ENCODE measurements around the gene ENKUR. TPM values are rescaled to one million over a fixed set of nuclear protein-coding genes. Genes with fewer than 3 reads are reported as not detected.
A peak's percentile ranks its signal among the peaks of the same experiment; 100 is the strongest.

ENKUR gene
- total RNA-seq, 6 experiments from 2014 or later, result 0.15 to 1.00 (median 0.27) TPM

- TF ChIP-seq CTCF (IDR thresholded peaks at IDR 0.05), result no peak
- no peak for TF ChIP-seq POLR2A (IDR thresholded peaks at IDR 0.05)
- DNase-seq (no peak), ATAC-seq (no peak)
- WGBS (ENCODE audit: insufficient coverage, low coverage, low lambda C conversion rate, missing lambda C conversion rate), result 48% methylated on average over 2 of the region's 7 CpGs
- H3K27ac ChIP-seq, result peak overlapping the region in 2 of 3 donors; percentile 97 to 99
- H3K4me1 ChIP-seq, result peaks cover 0 to 27% (median 0%) of the 10 kb centered on the region in 4 donors
- intact Hi-C loops (cut with DNase I), result no loop called here
- H3K9me3 ChIP-seq, result no peaks in the 10 kb centered on the region
- H3K27me3 ChIP-seq, result no peaks in the 10 kb centered on the region
- H3K4me3 ChIP-seq, result no peak overlapping the region
- H3K36me3 ChIP-seq, result no peaks in the 10 kb centered on the region
These were observed 45.2 kb upstream of the ENKUR start for GRCh38 chr10:25061125-25061524.

- Histone ChIP-seq H3K27ac (peak overlapping the region in 2 of 3 donors; percentile 32 to 97), H3K4me3 (no peak overlapping the region), H3K36me3 (no peaks in the 10 kb centered on the region), H3K9me3 (no peaks in the 10 kb centered on the region), H3K27me3 (no peaks in the 10 kb centered on the region), H3K4me1 (peaks cover 0 to 27% (median 0%) of the 10 kb centered on the region in 4 donors)
- peak; percentile 50 to 63 (median 56) for ATAC-seq
- peak in 2 of 3 donors; percentile 57 to 68 for DNase-seq
- intact Hi-C loops (cut with DNase I), result no loop called here
- TF ChIP-seq POLR2A (IDR thresholded peaks at IDR 0.05), result no peak
- no peak for TF ChIP-seq CTCF (IDR thresholded peaks at IDR 0.05)
- 26% methylated on average over 5 of the region's 7 CpGs for WGBS (ENCODE audit: insufficient coverage, low coverage, low lambda C conversion rate, missing lambda C conversion rate)
These were observed 44.0 kb upstream of the ENKUR start for GRCh38 chr10:25059990-25060389.

- ATAC-seq, result no peak
- no peaks in the 10 kb centered on the region for H3K36me3 ChIP-seq
- H3K27ac ChIP-seq, result no peak overlapping the region
- no peaks in the 10 kb centered on the region for H3K27me3 ChIP-seq
- intact Hi-C loops (cut with DNase I), result no loop called here
- peaks cover 0 to 27% (median 0%) of the 10 kb centered on the region in 4 donors for H3K4me1 ChIP-seq
- DNase-seq, result no peak
- TF ChIP-seq POLR2A (IDR thresholded peaks at IDR 0.05), result no peak
- no peak for TF ChIP-seq CTCF (IDR thresholded peaks at IDR 0.05)
- H3K4me3 ChIP-seq, result no peak overlapping the region
- no peaks in the 10 kb centered on the region for H3K9me3 ChIP-seq
- WGBS (ENCODE audit: insufficient coverage, low coverage, low lambda C conversion rate, missing lambda C conversion rate), result 58% methylated on average over 4 of the region's 4 CpGs
These were observed 41.9 kb upstream of the ENKUR start for GRCh38 chr10:25057886-25058285.

- intact Hi-C loops (cut with DNase I), result no loop called here
- no peaks in the 10 kb centered on the region for H3K9me3 ChIP-seq
- H3K36me3 ChIP-seq, result no peaks in the 10 kb centered on the region
- H3K27ac ChIP-seq, result no peak overlapping the region
- no peaks in the 10 kb centered on the region for H3K27me3 ChIP-seq
- DNase-seq (peak in 1 of 3 donors; percentile 56), ATAC-seq (peak; percentile 13 to 75 (median 74))
- WGBS (ENCODE audit: insufficient coverage, low coverage, low lambda C conversion rate, missing lambda C conversion rate), result 43% methylated on average over 3 of the region's 3 CpGs
- peaks cover 0 to 29% (median 0%) of the 10 kb centered on the region in 4 donors for H3K4me1 ChIP-seq
- H3K4me3 ChIP-seq, result no peak overlapping the region
- no peak for TF ChIP-seq POLR2A (IDR thresholded peaks at IDR 0.05)
- no peak for TF ChIP-seq CTCF (IDR thresholded peaks at IDR 0.05)
These were observed 40.8 kb upstream of the ENKUR start for GRCh38 chr10:25056726-25057125.

GRCh38 chr10:25052012-25052411 lies 36.1 kb upstream of the ENKUR start:
- H3K36me3 ChIP-seq, result no peaks in the 10 kb centered on the region
- ATAC-seq (peak in 2 of 4 donors; percentile 16 to 59), DNase-seq (no peak)
- no peaks in the 10 kb centered on the region for H3K27me3 ChIP-seq
- no peaks in the 10 kb centered on the region for H3K9me3 ChIP-seq
- no peak overlapping the region for H3K4me3 ChIP-seq
- 47% methylated on average over 1 of the region's 1 CpG for WGBS (ENCODE audit: insufficient coverage, low coverage, low lambda C conversion rate, missing lambda C conversion rate)
- peaks cover 0 to 15% (median 0%) of the 10 kb centered on the region in 4 donors for H3K4me1 ChIP-seq
- no peak for TF ChIP-seq POLR2A (IDR thresholded peaks at IDR 0.05)
- no peak for TF ChIP-seq CTCF (IDR thresholded peaks at IDR 0.05)
- intact Hi-C loops (cut with DNase I), result no loop called here
- no peak overlapping the region for H3K27ac ChIP-seq

Measured in right lobe of liver (tissue), 6 donors.